Calu3 (cell line): ENCODE results near the gene VAMP5. TPM values are rescaled to one million over a fixed set of nuclear protein-coding genes. Genes with fewer than 3 reads are reported as not detected.

Experiments used
- BruUV-seq: library from RNA; stranded (reverse); fragments of 400-500 nt; replicated peaks from 2 replicates; lab custom pipeline; 2021; lab: Mats Ljungman, UMichigan
- CTCF ChIA-PET: fragments of 300-600 bp; sonication (Branson Sonifier 250); formaldehyde crosslinking; loops from one replicate; lab custom pipeline; 2022; ENCODE audit warnings: antibody characterized with exemption; lab: Charles Lee
- DNase-seq: peaks from one replicate; pipeline ENCODE4 v3.0.0; 2022
- H3K27ac Mint-ChIP-seq: one replicate; pipeline ENCODE4 v1.8.0; 2022; ENCODE audit warnings: mixed read lengths; ENCODE audit not compliant: unreplicated experiment
- H3K27me3 Mint-ChIP-seq: one replicate; pipeline ENCODE4 v1.8.0; 2022; ENCODE audit warnings: mixed read lengths; ENCODE audit not compliant: unreplicated experiment
- H3K36me3 Mint-ChIP-seq: one replicate; pipeline ENCODE4 v1.8.0; 2022; ENCODE audit warnings: mild to moderate bottlenecking, moderate library complexity, mixed read lengths; ENCODE audit not compliant: insufficient read depth, unreplicated experiment
- H3K4me1 Mint-ChIP-seq: one replicate; pipeline ENCODE4 v1.8.0; 2022; ENCODE audit warnings: mild to moderate bottlenecking, low read depth, mixed read lengths; ENCODE audit not compliant: unreplicated experiment
- H3K4me3 Mint-ChIP-seq: one replicate; pipeline ENCODE4 v1.8.0; 2022; ENCODE audit warnings: mild to moderate bottlenecking, low read depth, moderate library complexity, mixed read lengths; ENCODE audit not compliant: unreplicated experiment
- H3K9me3 Mint-ChIP-seq: one replicate; pipeline ENCODE4 v1.8.0; 2022; ENCODE audit warnings: low read depth, mixed read lengths; ENCODE audit not compliant: unreplicated experiment
- CTCF ChIP-seq: fragments of 200-600 bp; IDR thresholded peaks from one replicate; pipeline ENCODE4 v1.8.0; 2022; ENCODE audit warnings: antibody characterized with exemption; ENCODE audit not compliant: unreplicated experiment
- intact Hi-C: fragments of 100-400 bp; cut with micrococcal nuclease; formaldehyde crosslinking; loops from one replicate; pipeline ENCODE4 v1.10.0; 2022; ENCODE audit not compliant: unreplicated experiment
- total RNA-seq: library from RNA; stranded (reverse); gene quantifications from 2 replicates; pipeline ENCODE4 v1.2.3, GENCODE V29; 2022

Gene VAMP5
- total RNA-seq, 1 experiment from 2014 or later: 10.0 TPM

GRCh38 chr2:85584857-85585780, 888 bp downstream of the VAMP5 start:
- peaks cover 3% of the 10 kb centered on the region for H3K36me3 Mint-ChIP-seq
- intact Hi-C loops: no loop called here
- H3K4me1 Mint-ChIP-seq: peaks cover 18% of the 10 kb centered on the region
- no peaks in the 10 kb centered on the region for H3K27me3 Mint-ChIP-seq
- no peak for TF ChIP-seq CTCF
- peak; percentile 47 for DNase-seq
- H3K4me3 Mint-ChIP-seq: peak overlapping the region; percentile 51
- CTCF ChIA-PET: interaction anchor here (0.6 to 1.5 kb wide), 2 partner anchors 10 to 14 kb away, joined by 3 to 4 read pairs; partner anchors contain the start of gene RNF181
- H3K27ac Mint-ChIP-seq: peak overlapping the region; percentile 80
- no TSS peak for BruUV-seq
- H3K9me3 Mint-ChIP-seq: no peaks in the 10 kb centered on the region

- H3K27me3 Mint-ChIP-seq: no peaks in the 10 kb centered on the region
- no peak for DNase-seq
- intact Hi-C loops: no loop called here
- CTCF ChIA-PET: interaction anchor here (1.5 kb wide), 1 partner anchor 10 kb away, joined by 4 read pairs; the partner anchor contains the start of gene RNF181
- no peak for TF ChIP-seq CTCF
- H3K4me1 Mint-ChIP-seq: peaks cover 24% of the 10 kb centered on the region
- peak overlapping the region; percentile 80 for H3K27ac Mint-ChIP-seq
- no peaks in the 10 kb centered on the region for H3K36me3 Mint-ChIP-seq
- H3K9me3 Mint-ChIP-seq: no peaks in the 10 kb centered on the region
- H3K4me3 Mint-ChIP-seq: peak overlapping the region; percentile 51
- BruUV-seq: no TSS peak
Measured at GRCh38 chr2:85585781-85586105, 1.5 kb downstream of the VAMP5 start.

GRCh38 chr2:85588236-85588635, 4.0 kb downstream of the VAMP5 start:
- no TSS peak for BruUV-seq
- no peak for DNase-seq
- no peak for TF ChIP-seq CTCF
- CTCF ChIA-PET: no interaction called here
- H3K36me3 Mint-ChIP-seq: no peaks in the 10 kb centered on the region
- intact Hi-C loops: no loop called here
- H3K4me3 Mint-ChIP-seq: no peak overlapping the region
- H3K4me1 Mint-ChIP-seq: peaks cover 32% of the 10 kb centered on the region
- no peak overlapping the region for H3K27ac Mint-ChIP-seq
- no peaks in the 10 kb centered on the region for H3K9me3 Mint-ChIP-seq
- no peaks in the 10 kb centered on the region for H3K27me3 Mint-ChIP-seq

- no TSS peak for BruUV-seq
- H3K4me1 Mint-ChIP-seq: peaks cover 32% of the 10 kb centered on the region
- intact Hi-C loops: no loop called here
- no peaks in the 10 kb centered on the region for H3K27me3 Mint-ChIP-seq
- no peaks in the 10 kb centered on the region for H3K36me3 Mint-ChIP-seq
- TF ChIP-seq CTCF: no peak
- no peak overlapping the region for H3K4me3 Mint-ChIP-seq
- H3K9me3 Mint-ChIP-seq: no peaks in the 10 kb centered on the region
- DNase-seq: no peak
- CTCF ChIA-PET: no interaction called here
- no peak overlapping the region for H3K27ac Mint-ChIP-seq
Measured at GRCh38 chr2:85588645-85589044, 4.4 kb downstream of the VAMP5 start.
